GM23338 (cell line): Measurements from ENCODE around the gene TRIP10. TPM values are rescaled to one million over a fixed set of nuclear protein-coding genes. Genes with fewer than 3 reads are reported as not detected.

ENCODE experiments used
- ATAC-seq: fragments of 200-7000 bp; cut with Tn5 transposase; 3 replicates; pipeline ENCODE4 v1.9.1; 2020
- DNase-seq: peaks from one replicate; pipeline ENCODE4 v3.0.0-alpha.2; 2015; ENCODE audit warnings: low spot score
- H2AFZ ChIP-seq: fragments of 200-600 bp; sonication (generic); 2 replicates; pipeline ENCODE4 v1.8.0; 2016; ENCODE audit warnings: antibody characterized with exemption, mild to moderate bottlenecking, moderate library complexity
- H3F3A ChIP-seq: fragments of 200-600 bp; sonication (generic); replicated peaks from 2 replicates; pipeline ENCODE4 v1.8.0; 2017; ENCODE audit warnings: antibody characterized with exemption, mixed run types, low read depth
- H3K27ac ChIP-seq: fragments of 200-600 bp; sonication (generic); 2 replicates; pipeline ENCODE4 v1.6.1; 2016; ENCODE audit warnings: low read depth
- H3K27me3 ChIP-seq: fragments of 200-600 bp; sonication (generic); 2 replicates; pipeline ENCODE4 v1.8.0; 2016; ENCODE audit warnings: mild to moderate bottlenecking, mixed run types, moderate library complexity; ENCODE audit not compliant: insufficient read depth
- H3K36me3 ChIP-seq: fragments of 200-600 bp; sonication (generic); 2 replicates; pipeline ENCODE4 v1.8.0; 2016; ENCODE audit warnings: mild to moderate bottlenecking; ENCODE audit not compliant: insufficient read depth
- H3K4me1 ChIP-seq: fragments of 200-600 bp; sonication (generic); 2 replicates; pipeline ENCODE4 v1.8.0; 2016; ENCODE audit warnings: mild to moderate bottlenecking, moderate library complexity; ENCODE audit not compliant: insufficient read depth
- H3K4me2 ChIP-seq: fragments of 200-600 bp; sonication (generic); 2 replicates; pipeline ENCODE4 v1.7.1; 2017; ENCODE audit warnings: mixed run types
- H3K4me3 ChIP-seq: fragments of 200-600 bp; sonication (generic); 2 replicates; pipeline ENCODE4 v1.6.1; 2016; ENCODE audit warnings: mixed run types
- H3K79me2 ChIP-seq: fragments of 200-600 bp; sonication (generic); replicated peaks from 2 replicates; pipeline ENCODE4 v1.8.0; 2017; ENCODE audit warnings: mild to moderate bottlenecking; ENCODE audit not compliant: insufficient read depth
- H3K9me2 ChIP-seq: fragments of 200-600 bp; sonication (generic); 2 replicates; pipeline ENCODE4 v1.8.0; 2017; ENCODE audit not compliant: insufficient read depth
- H4K20me1 ChIP-seq: fragments of 200-600 bp; sonication (generic); replicated peaks from 2 replicates; pipeline ENCODE4 v1.8.0; 2017; ENCODE audit warnings: mild to moderate bottlenecking; ENCODE audit not compliant: insufficient read depth
- H3K27ac Mint-ChIP-seq: 2 replicates; pipeline ENCODE4 v1.8.0; 2020; ENCODE audit warnings: inconsistent platforms, mild to moderate bottlenecking, moderate library complexity, mixed read lengths
- H3K27me3 Mint-ChIP-seq: 3 replicates; pipeline ENCODE4 v1.8.0; 2022; ENCODE audit warnings: low read depth, mild to moderate bottlenecking, moderate library complexity, mixed read lengths, inconsistent platforms; ENCODE audit not compliant: insufficient read depth, poor library complexity
- H3K36me3 Mint-ChIP-seq: 3 replicates; pipeline ENCODE4 v1.8.0; 2021; ENCODE audit warnings: low read depth, mild to moderate bottlenecking, inconsistent platforms, moderate library complexity, mixed read lengths
- H3K4me1 Mint-ChIP-seq: 3 replicates; pipeline ENCODE4 v1.8.0; 2020; ENCODE audit warnings: mild to moderate bottlenecking, inconsistent platforms, mixed read lengths
- H3K4me3 Mint-ChIP-seq: 3 replicates; pipeline ENCODE4 v1.8.0; 2021; ENCODE audit warnings: moderate library complexity, mild to moderate bottlenecking, inconsistent platforms, mixed read lengths
- H3K9me3 Mint-ChIP-seq: 3 replicates; pipeline ENCODE4 v1.8.0; 2020; ENCODE audit warnings: moderate library complexity, mild to moderate bottlenecking, inconsistent platforms, mixed read lengths
- CREB1 ChIP-seq: fragments of 250-450 bp; sonication (Bioruptor Pico); IDR thresholded peaks from 2 replicates; pipeline ENCODE4 v1.5.0; 2020; ENCODE audit warnings: low read depth, mild to moderate bottlenecking, moderate library complexity
- EZH2 ChIP-seq: fragments of 200-600 bp; sonication (generic); IDR thresholded peaks from one replicate; pipeline ENCODE4 v1.8.0; 2017; ENCODE audit warnings: antibody characterized with exemption, mild to moderate bottlenecking, low read depth; ENCODE audit not compliant: unreplicated experiment
- EZH2phosphoT487 ChIP-seq: fragments of 200-600 bp; sonication (generic); IDR thresholded peaks from one replicate; pipeline ENCODE4 v1.8.1; 2018; ENCODE audit warnings: antibody characterized with exemption; ENCODE audit not compliant: unreplicated experiment
- NANOG ChIP-seq: IDR thresholded peaks from 2 replicates; pipeline ENCODE4 v1.6.1; 2016; ENCODE audit warnings: antibody characterized with exemption, borderline replicate concordance
- POLR2AphosphoS5 ChIP-seq: IDR thresholded peaks from 2 replicates; pipeline ENCODE4 v1.6.1; 2016; ENCODE audit warnings: antibody characterized with exemption, low read depth
- STAT1 ChIP-seq: IDR thresholded peaks from one replicate; pipeline ENCODE4 v1.6.1; 2016; ENCODE audit warnings: antibody characterized with exemption; ENCODE audit not compliant: unreplicated experiment
- ZNF114 ChIP-seq: fragments of 250-450 bp; sonication (Bioruptor Pico); IDR thresholded peaks from 2 replicates; pipeline ENCODE4 v1.5.0; 2020; ENCODE audit warnings: mild to moderate bottlenecking, moderate library complexity
- ZNF331 ChIP-seq: fragments of 250-450 bp; sonication (Bioruptor Pico); IDR thresholded peaks from 2 replicates; pipeline ENCODE4 v1.5.0; 2020; ENCODE audit warnings: low read depth, mild to moderate bottlenecking, moderate library complexity
- polyA plus RNA-seq: library from polyadenylated mRNA; unstranded; fragments of >200 nt; fragmentation: Nextera tagmentation; extraction: Ambion mirVana; gene quantifications from 2 replicates; pipeline ENCODE4 v1.2.1, GENCODE V29; 2016
- total RNA-seq: library from RNA; depleted of rRNA; stranded (reverse); fragments of >200 nt; shearing (Covaris generic); gene quantifications from 2 replicates; pipeline ENCODE4 v1.2.3, GENCODE V29; 2014
- TF ChIP-seq, protein P1 (sequence below): IDR thresholded peaks from one replicate; pipeline ENCODE4 v1.6.1; 2018; ENCODE audit warnings: antibody characterized with exemption; ENCODE audit not compliant: unreplicated experiment
- TF ChIP-seq, protein P2 (sequence below), 2 experiments: fragments of 200-600 bp in 1 of 2; sonication (generic) in 1 of 2; conservative IDR thresholded peaks; 2 replicates each; pipeline versions ENCODE4 v1.5.1 to v1.6.1; 2016 to 2017; ENCODE audit warnings: antibody characterized with exemption in 2 of 2, low read depth in 2 of 2, mild to moderate bottlenecking in 2 of 2, moderate library complexity in 1 of 2
- TF ChIP-seq, protein P3 (sequence below): fragments of 250-450 bp; sonication (Bioruptor Pico); IDR thresholded peaks from 2 replicates; pipeline ENCODE4 v1.5.0; 2020; ENCODE audit warnings: mild to moderate bottlenecking, moderate library complexity

TRIP10 gene
- total and polyA plus RNA-seq, 2 experiments from 2014 or later, result 56.8 to 68.5 TPM

GRCh38 chr19:6711605-6712004, 27.9 kb upstream of the TRIP10 start (continued):
- TF ChIP-seq, protein P1, sequence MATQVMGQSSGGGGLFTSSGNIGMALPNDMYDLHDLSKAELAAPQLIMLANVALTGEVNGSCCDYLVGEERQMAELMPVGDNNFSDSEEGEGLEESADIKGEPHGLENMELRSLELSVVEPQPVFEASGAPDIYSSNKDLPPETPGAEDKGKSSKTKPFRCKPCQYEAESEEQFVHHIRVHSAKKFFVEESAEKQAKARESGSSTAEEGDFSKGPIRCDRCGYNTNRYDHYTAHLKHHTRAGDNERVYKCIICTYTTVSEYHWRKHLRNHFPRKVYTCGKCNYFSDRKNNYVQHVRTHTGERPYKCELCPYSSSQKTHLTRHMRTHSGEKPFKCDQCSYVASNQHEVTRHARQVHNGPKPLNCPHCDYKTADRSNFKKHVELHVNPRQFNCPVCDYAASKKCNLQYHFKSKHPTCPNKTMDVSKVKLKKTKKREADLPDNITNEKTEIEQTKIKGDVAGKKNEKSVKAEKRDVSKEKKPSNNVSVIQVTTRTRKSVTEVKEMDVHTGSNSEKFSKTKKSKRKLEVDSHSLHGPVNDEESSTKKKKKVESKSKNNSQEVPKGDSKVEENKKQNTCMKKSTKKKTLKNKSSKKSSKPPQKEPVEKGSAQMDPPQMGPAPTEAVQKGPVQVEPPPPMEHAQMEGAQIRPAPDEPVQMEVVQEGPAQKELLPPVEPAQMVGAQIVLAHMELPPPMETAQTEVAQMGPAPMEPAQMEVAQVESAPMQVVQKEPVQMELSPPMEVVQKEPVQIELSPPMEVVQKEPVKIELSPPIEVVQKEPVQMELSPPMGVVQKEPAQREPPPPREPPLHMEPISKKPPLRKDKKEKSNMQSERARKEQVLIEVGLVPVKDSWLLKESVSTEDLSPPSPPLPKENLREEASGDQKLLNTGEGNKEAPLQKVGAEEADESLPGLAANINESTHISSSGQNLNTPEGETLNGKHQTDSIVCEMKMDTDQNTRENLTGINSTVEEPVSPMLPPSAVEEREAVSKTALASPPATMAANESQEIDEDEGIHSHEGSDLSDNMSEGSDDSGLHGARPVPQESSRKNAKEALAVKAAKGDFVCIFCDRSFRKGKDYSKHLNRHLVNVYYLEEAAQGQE, result no peak
- TF ChIP-seq EZH2phosphoT487, result no peak
- TF ChIP-seq EZH2, result no peak
- no peak for TF ChIP-seq CREB1 (CRISPR knock-in tag)
- no peak for TF ChIP-seq ZNF114
- TF ChIP-seq, protein P2, sequence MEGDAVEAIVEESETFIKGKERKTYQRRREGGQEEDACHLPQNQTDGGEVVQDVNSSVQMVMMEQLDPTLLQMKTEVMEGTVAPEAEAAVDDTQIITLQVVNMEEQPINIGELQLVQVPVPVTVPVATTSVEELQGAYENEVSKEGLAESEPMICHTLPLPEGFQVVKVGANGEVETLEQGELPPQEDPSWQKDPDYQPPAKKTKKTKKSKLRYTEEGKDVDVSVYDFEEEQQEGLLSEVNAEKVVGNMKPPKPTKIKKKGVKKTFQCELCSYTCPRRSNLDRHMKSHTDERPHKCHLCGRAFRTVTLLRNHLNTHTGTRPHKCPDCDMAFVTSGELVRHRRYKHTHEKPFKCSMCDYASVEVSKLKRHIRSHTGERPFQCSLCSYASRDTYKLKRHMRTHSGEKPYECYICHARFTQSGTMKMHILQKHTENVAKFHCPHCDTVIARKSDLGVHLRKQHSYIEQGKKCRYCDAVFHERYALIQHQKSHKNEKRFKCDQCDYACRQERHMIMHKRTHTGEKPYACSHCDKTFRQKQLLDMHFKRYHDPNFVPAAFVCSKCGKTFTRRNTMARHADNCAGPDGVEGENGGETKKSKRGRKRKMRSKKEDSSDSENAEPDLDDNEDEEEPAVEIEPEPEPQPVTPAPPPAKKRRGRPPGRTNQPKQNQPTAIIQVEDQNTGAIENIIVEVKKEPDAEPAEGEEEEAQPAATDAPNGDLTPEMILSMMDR (conservative IDR thresholded peaks at IDR 0.05; ENCODE audit: low read depth in 2 of 2), result no peak

DNA sequence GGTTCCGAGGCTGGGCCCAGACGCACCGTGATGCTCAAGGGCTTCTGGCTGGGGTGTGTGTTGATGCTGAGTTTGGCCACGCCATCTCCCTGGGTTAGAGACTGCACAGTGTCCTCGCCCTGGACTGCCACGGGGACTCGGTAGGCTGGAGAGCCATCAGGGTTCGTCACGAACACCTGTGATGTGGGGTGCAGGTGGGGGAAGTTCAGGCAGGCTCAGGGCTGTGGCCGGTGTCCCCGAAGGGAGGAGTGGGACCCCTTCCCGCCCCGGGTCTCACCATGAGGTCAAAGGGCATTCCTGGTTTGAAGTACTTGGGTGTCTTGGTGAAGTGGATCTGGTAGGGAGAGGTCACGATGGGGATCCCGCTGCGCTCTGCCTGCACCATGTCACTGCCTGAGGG, 27.2 kb upstream of the TRIP10 start:
- H3K27me3 Mint-ChIP-seq, result peaks cover 15% of the 10 kb centered on the region
- DNase-seq, result no peak
- no peak for TF ChIP-seq NANOG
- no peak for TF ChIP-seq ZNF331 (CRISPR knock-in tag)
- TF ChIP-seq, protein P3, sequence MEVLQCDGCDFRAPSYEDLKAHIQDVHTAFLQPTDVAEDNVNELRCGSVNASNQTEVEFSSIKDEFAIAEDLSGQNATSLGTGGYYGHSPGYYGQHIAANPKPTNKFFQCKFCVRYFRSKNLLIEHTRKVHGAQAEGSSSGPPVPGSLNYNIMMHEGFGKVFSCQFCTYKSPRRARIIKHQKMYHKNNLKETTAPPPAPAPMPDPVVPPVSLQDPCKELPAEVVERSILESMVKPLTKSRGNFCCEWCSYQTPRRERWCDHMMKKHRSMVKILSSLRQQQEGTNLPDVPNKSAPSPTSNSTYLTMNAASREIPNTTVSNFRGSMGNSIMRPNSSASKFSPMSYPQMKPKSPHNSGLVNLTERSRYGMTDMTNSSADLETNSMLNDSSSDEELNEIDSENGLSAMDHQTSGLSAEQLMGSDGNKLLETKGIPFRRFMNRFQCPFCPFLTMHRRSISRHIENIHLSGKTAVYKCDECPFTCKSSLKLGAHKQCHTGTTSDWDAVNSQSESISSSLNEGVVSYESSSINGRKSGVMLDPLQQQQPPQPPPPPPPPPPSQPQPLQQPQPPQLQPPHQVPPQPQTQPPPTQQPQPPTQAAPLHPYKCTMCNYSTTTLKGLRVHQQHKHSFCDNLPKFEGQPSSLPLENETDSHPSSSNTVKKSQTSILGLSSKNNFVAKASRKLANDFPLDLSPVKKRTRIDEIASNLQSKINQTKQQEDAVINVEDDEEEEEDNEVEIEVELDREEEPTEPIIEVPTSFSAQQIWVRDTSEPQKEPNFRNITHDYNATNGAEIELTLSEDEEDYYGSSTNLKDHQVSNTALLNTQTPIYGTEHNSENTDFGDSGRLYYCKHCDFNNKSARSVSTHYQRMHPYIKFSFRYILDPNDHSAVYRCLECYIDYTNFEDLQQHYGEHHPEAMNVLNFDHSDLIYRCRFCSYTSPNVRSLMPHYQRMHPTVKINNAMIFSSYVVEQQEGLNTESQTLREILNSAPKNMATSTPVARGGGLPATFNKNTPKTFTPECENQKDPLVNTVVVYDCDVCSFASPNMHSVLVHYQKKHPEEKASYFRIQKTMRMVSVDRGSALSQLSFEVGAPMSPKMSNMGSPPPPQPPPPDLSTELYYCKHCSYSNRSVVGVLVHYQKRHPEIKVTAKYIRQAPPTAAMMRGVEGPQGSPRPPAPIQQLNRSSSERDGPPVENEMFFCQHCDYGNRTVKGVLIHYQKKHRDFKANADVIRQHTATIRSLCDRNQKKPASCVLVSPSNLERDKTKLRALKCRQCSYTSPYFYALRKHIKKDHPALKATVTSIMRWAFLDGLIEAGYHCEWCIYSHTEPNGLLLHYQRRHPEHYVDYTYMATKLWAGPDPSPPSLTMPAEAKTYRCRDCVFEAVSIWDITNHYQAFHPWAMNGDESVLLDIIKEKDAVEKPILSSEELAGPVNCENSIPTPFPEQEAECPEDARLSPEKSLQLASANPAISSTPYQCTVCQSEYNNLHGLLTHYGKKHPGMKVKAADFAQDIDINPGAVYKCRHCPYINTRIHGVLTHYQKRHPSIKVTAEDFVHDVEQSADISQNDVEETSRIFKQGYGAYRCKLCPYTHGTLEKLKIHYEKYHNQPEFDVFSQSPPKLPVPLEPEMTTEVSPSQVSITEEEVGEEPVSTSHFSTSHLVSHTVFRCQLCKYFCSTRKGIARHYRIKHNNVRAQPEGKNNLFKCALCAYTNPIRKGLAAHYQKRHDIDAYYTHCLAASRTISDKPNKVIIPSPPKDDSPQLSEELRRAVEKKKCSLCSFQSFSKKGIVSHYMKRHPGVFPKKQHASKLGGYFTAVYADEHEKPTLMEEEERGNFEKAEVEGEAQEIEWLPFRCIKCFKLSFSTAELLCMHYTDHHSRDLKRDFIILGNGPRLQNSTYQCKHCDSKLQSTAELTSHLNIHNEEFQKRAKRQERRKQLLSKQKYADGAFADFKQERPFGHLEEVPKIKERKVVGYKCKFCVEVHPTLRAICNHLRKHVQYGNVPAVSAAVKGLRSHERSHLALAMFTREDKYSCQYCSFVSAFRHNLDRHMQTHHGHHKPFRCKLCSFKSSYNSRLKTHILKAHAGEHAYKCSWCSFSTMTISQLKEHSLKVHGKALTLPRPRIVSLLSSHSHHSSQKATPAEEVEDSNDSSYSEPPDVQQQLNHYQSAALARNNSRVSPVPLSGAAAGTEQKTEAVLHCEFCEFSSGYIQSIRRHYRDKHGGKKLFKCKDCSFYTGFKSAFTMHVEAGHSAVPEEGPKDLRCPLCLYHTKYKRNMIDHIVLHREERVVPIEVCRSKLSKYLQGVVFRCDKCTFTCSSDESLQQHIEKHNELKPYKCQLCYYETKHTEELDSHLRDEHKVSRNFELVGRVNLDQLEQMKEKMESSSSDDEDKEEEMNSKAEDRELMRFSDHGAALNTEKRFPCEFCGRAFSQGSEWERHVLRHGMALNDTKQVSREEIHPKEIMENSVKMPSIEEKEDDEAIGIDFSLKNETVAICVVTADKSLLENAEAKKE, result no peak
- TF ChIP-seq STAT1, result no peak
- TF ChIP-seq POLR2AphosphoS5, result no peak
- TF ChIP-seq, protein P2 (conservative IDR thresholded peaks at IDR 0.05; ENCODE audit: low read depth in 2 of 2), result no peak

More for the DNA sequence above, 27.2 kb upstream of the TRIP10 start:
- Mint-ChIP-seq H3K27ac (no peak overlapping the region), H3K9me3 (peaks cover 88% of the 10 kb centered on the region), H3K4me1 (no peaks in the 10 kb centered on the region), H3K4me3 (no peak overlapping the region), H3K36me3 (peaks cover 37% of the 10 kb centered on the region)
- Histone ChIP-seq H3K36me3 (no peaks in the 10 kb centered on the region), H3K79me2 (no peaks in the 10 kb centered on the region), H3K4me3 (no peak overlapping the region), H3K4me2 (no peak overlapping the region), H2AFZ (no peak overlapping the region), H3K27ac (no peak overlapping the region), H3K27me3 (peaks cover 21% of the 10 kb centered on the region), H3K9me2 (no peaks in the 10 kb centered on the region), H3F3A (peaks cover under 1% of the 10 kb centered on the region; the same call in 1 of the 2 replicates), H3K4me1 (peaks cover 2% of the 10 kb centered on the region; the same call in 1 of the 2 replicates), H4K20me1 (no peaks in the 10 kb centered on the region)
- no peak for ATAC-seq
